Neural progenitor cell (in vitro differentiated cells): ENCODE data around the gene FASLG.

ENCODE experiments used
- CTCF ChIP-seq: fragments of 200-600 bp; sonication (generic); IDR thresholded peaks from 2 replicates; pipeline ENCODE4 v1.5.1; 2017; ENCODE audit warnings: antibody characterized with exemption, mild to moderate bottlenecking
- EZH2 ChIP-seq: fragments of 200-600 bp; sonication (generic); IDR thresholded peaks from 2 replicates; pipeline ENCODE4 v1.6.1; 2017; ENCODE audit warnings: antibody characterized with exemption, mild to moderate bottlenecking, moderate library complexity
- EZH2phosphoT487 ChIP-seq: fragments of 200-600 bp; sonication (generic); IDR thresholded peaks from 2 replicates; pipeline ENCODE4 v1.6.1; 2017; ENCODE audit warnings: antibody characterized with exemption

DNA sequence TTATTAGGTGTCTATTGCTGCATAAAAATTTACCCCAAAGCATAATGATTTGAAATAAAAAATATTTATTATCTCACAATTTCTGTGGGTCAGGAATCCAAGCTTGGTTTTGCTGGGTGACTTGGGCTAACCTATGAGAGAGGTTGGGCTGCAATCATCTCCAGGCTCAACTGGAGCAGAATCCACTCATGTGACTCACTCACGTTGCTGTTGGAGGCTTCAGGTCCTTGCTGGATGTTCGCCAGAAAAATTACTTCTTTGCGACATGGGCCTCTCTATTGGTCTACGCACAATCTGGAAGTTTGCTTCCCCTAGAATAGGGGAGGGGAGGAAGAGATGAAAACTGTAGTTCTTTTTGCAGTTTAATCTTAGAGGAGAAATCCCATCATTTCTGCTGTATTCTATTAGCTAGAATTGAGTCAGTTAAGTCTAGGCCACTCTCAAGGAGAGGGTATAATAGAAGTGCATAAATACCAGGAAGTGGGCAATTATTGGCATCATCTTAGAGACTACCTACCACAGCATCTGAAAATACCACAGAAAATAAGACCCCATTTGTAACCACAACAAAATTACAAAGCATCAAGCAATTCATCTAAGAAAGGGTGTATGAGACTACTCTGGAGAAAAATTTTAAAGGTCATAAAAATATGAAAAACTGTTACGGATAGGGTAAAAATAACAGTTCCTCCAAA, 5.7 kb upstream of the FASLG start:
- no peak for TF ChIP-seq CTCF
- no peak for TF ChIP-seq EZH2phosphoT487
- no peak for TF ChIP-seq EZH2
